GM19351 (cell line): ENCODE results near the gene PARD3B.

ENCODE experiments used
- ATAC-seq: cut with Tn5 transposase; IDR thresholded peaks from one replicate; pipeline ENCODE4 v1.9.1; 2021; ENCODE audit warnings: mild to moderate bottlenecking, moderate library complexity; ENCODE audit not compliant: unreplicated experiment

Gene PARD3B

DNA sequence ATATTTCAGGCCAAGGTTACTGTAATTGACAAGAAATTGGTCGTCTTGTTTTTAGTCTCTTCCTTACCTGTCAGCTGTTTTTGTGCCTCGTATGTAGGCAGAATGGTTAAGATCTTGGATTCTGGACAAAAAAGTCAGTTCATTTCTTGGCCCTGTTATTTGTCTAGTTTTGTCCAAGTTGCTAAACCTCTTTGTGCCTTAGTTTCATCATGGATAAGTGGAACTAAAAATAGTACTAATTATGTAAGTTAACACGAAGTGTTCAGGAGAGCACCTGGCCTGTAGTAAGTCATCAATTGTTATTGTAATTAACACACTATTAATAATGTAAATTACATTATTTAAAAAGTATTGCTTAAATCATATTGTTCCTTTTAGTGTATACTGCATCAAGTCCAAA, 148.0 kb downstream of the PARD3B start:
- no peak for ATAC-seq

DNA sequence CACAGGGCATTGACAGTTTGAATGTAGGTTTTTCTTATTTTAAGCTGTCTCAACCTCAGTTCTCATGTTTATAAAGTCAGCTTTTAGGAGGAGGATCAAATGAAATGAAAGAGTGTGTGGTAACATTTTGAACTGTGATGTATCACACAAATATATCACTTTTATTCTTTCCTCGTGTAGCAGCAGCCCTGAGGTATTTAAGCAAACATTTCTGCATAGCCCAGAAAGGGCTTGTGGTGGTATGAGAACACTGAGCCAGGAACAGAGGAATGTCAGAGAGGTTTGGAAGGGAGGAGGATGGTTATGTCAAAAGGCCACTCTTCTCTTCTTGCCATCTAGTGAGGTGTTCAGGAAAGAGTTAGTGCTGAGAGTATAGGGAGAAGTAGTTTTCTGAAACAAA, 150.2 kb downstream of the PARD3B start:
- no peak for ATAC-seq

DNA sequence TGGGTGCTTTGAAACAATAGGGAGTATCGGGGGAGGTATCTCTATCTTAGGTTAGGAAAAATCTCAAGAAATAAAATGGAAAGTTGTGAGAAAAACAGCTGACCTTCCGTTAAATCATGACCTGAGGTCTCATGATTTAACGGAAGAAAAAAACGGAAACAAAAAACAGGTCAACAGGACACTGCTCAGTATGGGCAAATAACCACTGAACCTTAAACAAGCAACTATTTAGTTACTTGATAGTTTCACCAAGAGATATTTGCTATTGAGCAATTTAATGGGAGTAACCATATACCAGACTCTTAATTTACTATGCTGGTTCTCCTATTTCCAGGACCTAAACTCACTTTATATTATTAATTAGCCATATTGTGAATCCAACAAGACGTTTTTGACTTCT, 150.8 kb downstream of the PARD3B start:
- ATAC-seq: no peak

DNA sequence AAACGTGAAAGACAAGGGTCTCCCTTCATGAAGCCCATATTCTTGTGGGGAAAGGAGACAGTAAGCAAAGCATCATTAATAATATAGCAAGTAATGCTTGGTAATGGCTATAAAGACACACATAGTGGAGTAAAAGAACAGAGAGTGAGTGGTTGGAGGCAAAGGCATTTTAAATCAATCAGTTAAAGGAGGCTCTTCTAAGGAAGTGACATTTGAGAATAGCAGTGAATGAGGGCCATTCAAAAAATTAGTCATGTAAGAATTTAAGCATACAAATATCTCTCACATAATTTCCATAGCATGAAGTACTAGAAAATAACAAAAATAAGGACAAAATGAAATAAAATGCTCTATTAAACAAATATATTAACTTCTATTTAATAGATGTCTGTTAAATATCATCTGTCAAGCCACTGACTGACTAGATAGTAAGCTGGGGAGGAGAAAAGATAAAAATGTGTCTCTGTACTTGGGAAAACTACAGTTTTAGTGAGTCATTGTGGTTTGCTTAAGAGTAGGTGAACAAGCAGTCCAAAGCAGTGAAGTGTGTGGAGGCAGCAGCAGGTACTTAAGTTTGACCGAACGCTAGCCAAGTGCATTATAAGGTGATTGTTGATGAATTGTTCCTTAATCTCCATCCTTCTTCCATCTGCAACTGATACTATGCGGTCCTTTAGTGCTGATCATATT, 160.1 kb downstream of the PARD3B start:
- ATAC-seq: no peak

DNA sequence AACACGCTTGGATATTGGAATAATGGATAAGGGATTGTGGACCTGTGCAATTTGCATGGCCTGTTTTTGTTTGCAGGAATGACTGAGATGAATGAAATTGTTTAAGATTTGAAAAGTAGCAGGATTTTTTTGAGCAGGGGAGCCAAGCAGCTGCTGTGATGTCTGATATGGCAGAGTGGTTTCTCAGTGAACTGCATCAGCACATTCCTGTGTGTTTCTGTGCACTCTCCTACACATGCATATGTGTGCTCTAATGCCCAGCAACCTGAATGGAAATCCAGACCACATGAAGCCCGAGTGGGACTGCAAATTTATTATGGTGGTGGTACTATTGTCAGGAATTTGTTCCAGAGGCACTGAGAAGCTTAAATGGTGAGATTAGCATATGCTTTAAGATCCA, 161.7 kb downstream of the PARD3B start:
- no peak for ATAC-seq

DNA sequence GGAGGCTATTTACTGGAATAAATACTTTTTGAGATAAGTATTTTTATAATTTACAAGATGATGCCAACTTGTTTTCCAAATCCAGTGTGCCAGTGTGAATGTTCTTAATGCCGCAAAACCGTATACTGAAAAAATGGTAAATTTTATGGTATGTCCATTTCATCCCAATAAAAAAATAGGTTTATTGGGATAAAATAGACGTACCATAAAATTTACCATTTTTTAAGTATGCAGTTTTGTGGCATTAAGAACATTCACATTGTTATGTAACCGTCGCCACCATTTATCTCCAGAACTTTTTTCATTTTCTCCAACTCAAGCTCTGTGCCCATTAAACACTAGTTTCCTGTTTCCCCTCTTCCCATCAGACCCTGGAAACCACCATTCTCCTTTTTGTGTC, 167.9 kb downstream of the PARD3B start:
- ATAC-seq: no peak

DNA sequence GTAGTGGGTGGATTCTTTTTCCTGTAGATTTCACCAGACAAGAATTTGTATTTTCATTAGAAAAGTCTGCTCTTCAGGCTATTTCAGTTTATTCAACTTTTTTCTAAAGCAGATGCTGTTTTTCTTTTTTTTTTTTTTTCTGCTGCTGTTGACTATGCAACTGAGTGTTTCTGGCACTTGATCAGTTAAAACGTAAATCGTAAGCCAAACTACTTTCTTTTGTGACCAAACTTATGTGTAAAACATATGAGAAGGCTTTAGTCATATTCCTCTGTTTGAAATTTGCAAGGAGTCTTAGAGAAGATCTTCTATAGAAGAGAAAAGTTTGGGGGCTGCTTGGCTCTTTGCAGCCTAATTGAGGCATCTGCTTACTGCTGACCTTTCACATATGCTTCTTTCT, 170.1 kb downstream of the PARD3B start:
- no peak for ATAC-seq

DNA sequence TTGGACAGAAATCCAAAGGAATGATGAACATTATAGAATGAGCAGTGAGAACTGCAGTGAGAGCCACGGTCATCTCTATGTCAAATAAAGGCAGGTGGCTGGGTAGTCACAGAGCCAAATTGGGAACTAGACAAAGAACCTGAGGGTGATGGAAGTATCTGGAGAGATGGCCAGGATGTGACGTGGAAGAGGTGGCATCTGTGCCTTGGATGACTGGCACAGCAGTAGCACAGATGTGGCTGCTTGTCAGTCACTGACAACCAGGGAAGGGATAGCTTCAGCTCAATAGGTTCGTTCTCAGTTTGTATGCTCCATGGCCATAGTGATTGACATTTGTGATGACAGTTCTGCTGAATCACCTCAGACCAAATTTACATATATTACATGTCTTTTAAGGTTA, 172.3 kb downstream of the PARD3B start:
- ATAC-seq: no peak

DNA sequence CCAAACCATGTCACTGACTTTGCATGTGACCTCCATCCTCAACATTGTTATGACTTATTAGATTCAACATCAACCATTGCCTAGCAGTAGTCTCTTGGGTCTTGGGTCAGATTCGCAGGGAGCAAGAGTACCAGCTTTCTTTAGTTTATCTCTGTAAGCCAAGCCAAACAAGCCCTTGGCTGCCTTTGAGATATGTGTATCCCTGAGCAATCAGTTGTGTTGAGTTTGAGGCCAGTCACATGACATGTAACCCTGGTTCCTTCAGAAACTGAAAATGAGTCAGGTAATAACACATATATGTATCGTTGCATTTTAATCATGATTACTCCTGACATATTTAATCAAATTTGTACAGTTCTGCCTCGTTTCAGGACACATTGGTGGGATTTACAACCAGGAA, 173.3 kb downstream of the PARD3B start:
- ATAC-seq: no peak

DNA sequence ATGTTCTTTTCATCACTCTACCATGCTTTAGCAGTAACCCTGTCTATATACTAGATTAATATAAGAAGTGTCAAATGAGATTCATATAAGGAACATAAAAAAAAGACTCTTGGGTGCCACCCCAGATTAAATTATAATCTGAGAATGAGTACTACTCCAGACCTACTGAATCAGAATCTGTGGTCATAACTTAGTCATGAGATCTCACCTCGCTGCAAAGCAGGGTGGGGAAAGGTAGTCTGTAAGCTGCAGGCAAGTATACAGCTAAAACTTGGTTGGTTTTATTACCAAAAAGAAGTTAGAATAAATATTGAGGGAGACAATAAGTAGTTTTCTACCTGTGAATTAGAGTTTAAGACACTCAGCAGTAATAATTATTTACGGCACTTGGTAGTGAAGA, 175.6 kb downstream of the PARD3B start:
- ATAC-seq: no peak

DNA sequence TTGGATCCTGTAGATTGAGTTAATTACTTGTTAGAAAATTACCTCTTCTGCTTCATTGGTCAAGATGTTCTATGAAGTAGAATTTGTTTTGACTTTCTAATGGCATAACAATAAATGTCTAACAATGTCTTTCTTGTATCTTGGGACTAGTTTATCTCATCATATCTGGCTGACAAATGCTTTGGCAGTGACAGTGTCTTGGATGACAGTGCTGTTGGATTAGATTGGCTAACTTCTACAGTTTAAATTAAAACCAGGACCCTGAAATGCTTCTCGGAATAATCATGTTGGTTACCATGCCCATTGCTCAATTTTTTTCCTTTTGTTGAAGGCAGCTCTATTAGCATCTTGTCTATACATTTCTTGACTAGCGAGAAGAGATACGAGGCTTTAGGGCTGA, 176.9 kb downstream of the PARD3B start:
- ATAC-seq: no peak

DNA sequence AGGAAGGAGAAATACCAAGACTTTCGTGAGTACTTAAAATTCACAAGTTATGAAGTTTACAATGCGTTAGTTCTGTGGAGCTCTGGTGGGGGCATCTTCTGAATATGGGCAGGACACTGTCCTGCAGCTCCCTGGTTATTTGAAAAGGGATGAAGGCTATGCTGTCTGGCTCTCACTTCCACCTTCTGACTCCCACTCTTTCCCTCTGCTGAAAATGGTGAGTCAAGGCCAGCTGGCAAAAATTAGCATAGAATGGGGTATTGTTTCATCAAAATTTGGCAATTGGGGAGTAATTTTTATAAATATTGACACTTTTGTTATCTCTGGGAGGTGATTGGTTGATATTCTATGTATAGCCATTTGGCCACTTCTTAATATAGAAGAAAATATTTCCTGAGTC, 177.4 kb downstream of the PARD3B start:
- no peak for ATAC-seq

DNA sequence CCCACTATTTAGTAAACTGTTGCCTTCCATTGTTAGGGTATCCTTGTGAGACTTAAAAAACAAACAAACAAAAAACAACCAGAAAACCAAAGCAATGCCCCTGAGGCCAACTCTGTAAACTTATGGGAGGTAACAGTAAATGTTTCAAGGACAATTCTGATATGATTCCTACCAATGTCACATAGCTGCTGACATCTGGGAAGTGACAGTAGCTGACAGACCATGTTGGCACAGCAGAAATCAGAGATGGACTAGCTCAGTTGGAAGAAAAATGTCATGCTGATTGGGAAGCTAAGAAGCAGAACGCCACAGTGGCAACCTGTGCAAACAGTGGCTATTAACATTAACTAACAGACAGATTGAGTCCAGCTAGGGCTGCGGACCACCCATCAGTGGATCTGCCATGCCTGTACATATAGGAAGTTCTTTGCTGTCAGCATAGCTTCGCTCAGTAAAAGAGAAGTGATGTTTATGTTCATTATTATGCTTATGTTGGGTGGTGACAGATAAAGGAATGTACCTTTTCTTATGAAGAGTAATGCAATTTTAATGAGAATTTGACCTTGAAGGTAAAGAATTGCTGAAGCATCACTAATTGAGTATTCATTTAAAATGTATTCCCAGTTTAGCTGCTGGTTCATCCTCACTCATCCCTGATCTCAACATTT, 180.6 kb downstream of the PARD3B start:
- no peak for ATAC-seq

DNA sequence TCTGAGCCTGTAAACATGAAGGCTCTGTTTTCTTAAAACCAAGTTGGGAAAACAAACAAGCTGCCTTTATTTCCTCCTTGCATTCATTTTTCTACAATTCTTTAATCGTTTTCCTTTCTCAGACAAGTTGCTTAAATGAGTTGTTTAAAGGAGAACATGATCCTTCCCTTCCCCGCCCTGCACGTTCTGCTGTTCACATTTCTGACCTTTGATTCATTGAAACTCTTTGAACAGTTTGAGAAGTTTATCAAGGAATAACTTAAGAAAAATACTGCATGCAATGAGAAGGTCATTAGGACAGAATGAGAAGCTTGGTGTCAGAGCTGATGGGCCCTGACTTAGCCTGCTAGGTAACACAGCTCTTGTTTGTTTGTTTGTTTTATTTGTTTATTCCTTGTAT, 181.6 kb downstream of the PARD3B start:
- no peak for ATAC-seq

DNA sequence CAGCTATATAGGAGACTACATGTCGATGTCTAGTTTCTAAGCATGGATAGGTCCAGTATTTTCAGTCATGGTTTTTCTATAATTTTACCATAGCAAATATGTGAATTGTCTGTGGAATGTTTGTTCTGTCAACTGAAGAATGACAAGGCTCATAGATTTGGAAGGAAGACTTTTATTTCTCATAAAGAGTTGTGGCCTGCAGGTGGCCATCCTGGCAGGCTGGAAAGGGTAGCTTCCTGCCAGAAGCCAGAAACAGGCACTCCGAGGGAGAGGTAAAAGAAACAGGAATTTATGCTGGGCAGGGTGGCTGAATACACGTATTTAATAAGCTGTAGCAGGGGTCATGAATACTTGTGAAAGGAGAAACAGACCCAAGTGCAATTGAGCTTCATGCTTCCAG, 182.1 kb downstream of the PARD3B start:
- ATAC-seq: no peak

DNA sequence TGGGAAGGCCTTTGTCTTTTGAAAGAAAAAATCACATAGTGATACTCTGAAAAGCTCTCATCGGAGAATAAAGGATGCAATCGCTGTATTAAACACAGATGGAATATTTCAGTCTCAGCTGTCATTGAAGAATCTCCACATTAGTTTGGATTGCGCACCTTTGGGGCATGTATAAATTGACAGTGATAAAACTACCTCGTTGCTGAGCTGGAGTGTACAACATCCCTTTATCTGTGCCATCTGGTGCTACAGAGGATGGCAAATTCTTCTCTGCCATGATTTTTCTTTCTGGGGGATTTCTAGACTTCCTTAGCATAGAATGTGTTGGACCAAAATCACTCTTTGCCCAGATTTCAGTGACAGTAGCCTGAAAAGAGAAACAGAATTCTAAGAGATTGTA, 185.3 kb downstream of the PARD3B start:
- no peak for ATAC-seq

DNA sequence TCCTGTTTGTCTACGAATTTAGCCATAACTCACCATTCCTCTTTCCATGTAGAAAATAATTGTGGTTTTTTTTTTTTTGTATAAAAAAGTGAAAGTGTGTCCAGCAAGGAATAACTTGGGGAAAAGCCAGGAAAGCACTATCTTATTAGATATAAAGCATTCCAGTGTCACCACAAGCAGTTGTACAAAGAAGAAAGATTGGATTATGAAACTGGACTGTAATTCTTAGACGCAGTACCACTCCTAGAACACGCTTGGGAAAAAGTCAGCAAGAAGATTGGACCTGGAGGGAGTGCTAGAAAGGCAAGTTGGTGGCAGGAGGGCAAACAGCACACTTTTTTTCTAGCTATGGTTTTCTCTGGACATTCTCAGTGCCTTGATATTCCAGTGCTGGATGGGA, 186.7 kb downstream of the PARD3B start:
- no peak for ATAC-seq

DNA sequence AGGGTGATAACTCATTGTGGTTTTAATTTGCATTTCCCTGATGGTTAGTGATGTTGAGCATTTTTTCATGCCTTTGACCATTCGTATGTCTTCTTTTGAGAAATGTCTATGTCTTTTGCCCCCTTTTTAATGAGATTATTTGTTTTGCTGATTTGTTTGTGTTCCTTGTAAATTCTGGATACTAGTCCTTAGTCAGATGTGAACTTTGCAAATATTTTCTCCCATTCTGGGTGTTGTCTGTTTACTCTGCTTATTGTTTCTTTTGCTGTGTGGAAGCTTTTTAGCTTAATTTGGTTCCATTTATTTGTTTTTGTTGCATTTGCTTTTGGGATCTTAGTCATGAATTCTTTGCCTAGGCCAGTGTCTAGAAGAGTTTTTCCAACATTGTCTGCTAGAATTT, 192.0 kb downstream of the PARD3B start:
- no peak for ATAC-seq

DNA sequence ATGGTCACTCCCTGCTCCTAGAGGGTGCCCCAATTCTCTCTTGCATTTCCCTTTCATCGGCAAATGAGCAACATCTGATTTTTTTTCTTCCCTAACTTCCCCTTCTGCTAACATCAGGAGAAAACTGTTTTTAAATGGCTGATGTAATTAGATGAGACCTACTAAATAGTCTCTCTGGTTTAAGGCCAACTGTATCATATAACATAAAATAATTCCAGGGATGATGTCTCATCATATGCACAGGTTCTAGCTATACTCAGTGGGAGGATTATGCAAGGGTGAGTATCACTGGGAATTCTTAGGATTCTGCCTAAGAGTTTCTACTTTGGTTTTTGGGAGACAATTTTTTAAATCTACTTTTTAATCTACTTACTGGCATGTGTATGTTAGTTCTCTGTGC, 193.4 kb downstream of the PARD3B start:
- no peak for ATAC-seq

DNA sequence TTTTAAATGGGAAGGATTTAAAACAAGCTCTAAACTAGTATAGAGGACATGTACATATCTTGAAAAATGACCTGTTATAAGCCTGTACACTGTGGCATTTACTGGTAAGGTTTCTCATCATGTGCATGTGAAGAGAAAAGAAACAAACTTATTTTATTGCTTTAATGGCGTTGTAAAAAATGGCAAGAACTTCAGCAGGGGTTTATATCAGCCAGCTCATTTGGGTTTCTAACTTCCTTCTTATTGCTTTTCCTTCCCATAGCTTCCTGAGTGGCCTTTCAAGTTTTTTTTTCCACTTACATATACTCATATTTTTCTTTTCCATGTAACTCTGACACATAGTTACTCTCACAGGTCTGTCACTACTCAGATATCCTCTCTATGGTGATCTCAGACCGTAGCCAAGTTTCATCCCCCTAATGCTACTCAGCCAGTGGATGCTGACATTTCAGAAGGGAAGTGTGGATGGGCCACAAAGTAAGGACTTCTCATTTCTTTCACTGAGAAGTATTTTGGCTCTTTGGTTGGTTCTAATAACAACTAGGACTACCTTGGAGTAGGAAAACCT, 198.2 kb downstream of the PARD3B start:
- ATAC-seq: no peak

DNA sequence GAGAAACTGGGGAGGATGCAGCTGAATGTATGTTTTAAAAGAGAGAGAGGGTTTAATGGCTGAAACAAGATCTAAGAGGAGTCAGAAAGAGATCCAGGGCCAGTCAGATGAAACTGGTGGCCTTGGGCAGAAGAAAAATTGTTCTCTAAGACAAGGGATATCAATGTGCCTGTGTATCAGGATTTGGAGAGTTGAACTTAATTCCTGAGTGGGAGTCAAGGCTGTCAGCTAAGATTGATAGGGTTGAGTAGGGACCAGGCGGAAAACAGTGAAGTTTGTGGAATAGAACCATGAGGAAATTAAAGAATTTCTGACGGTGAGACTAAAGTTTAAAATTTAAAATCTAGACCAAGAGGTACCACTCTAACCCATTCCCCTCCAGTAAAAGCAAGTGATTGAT, 199.2 kb downstream of the PARD3B start:
- ATAC-seq: no peak

DNA sequence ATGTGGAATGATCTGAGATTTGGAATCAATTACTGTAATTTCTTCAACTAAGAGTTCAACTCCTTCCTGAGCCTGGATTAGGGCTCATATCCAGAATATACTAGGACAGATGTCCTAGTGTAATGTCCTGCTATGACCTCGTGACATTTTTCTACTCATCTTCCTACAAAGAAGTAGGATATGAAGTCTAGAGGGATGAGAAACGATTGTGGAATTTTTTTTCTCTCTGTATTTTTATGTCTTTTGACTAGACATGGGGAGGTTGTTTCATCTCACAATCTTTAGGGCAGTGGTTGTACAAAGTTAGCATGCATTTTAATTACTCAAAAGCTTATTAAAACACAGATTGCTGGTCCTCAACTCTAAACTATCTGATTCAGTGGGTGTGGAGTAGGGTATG, 203.0 kb downstream of the PARD3B start:
- ATAC-seq: no peak

DNA sequence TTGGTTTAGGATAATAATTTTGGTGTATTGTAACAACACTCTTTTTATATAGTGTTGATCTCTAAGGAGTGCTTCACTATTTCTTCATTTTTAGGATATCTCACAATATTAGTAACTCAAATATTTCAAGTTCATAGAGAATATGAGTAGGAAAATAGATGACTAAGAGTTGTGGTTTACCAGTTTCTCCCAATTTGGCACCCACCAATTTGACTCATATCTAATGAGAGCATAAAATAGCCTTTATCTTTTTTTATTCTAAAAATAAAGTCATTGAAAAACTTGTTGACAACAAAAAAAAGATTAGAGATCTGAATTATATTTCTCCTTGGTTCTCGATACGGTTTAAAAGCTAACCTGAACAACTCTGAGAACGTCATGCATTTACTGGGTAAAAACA, 204.0 kb downstream of the PARD3B start:
- no peak for ATAC-seq
